Measurements from ENCODE around the gene ZFAND3.
"Not testable (repeated sequence)": the region's sequence is repeated elsewhere in the genome, so short reads cannot be mapped to it uniquely, and the experiment has no call there.

The ZFAND3 gene

GRCh38 chr6:38049861-38050397, 230.4 kb downstream of the ZFAND3 start:
- DNase-seq (ENCODE audit: low read depth) = not testable (repeated sequence)

GRCh38 chr6:38051819-38052434, 232.4 kb downstream of the ZFAND3 start:
- no peak for DNase-seq (ENCODE audit: low read depth)

- DNase-seq (ENCODE audit: low read depth) = no peak
Observed at GRCh38 chr6:38054527-38055202, 235.1 kb downstream of the ZFAND3 start.

GRCh38 chr6:38055203-38055589, 235.7 kb downstream of the ZFAND3 start:
- no peak for DNase-seq (ENCODE audit: low read depth)

- DNase-seq (ENCODE audit: low read depth) = no peak
Observed at GRCh38 chr6:38056361-38056760, 236.8 kb downstream of the ZFAND3 start.

- no peak for DNase-seq (ENCODE audit: low read depth)
Observed at GRCh38 chr6:38057994-38058393, 238.5 kb downstream of the ZFAND3 start.

GRCh38 chr6:38062066-38062465, 242.5 kb downstream of the ZFAND3 start:
- no peak for DNase-seq (ENCODE audit: low read depth)

- DNase-seq (ENCODE audit: low read depth) = no peak
Observed at GRCh38 chr6:38063973-38064372, 244.4 kb downstream of the ZFAND3 start.

- DNase-seq (ENCODE audit: low read depth) = no peak
Observed at GRCh38 chr6:38064431-38064830, 244.9 kb downstream of the ZFAND3 start.

- no peak for DNase-seq (ENCODE audit: low read depth)
Observed at GRCh38 chr6:38065734-38066305, 246.3 kb downstream of the ZFAND3 start.

- DNase-seq (ENCODE audit: low read depth) = no peak
Observed at GRCh38 chr6:38067263-38067980, 247.9 kb downstream of the ZFAND3 start.

GRCh38 chr6:38068854-38069590, 249.5 kb downstream of the ZFAND3 start:
- DNase-seq (ENCODE audit: low read depth) = no peak

GRCh38 chr6:38077488-38078030, 258.0 kb downstream of the ZFAND3 start:
- DNase-seq (ENCODE audit: low read depth) = no peak

GRCh38 chr6:38078671-38079070, 259.1 kb downstream of the ZFAND3 start:
- no peak for DNase-seq (ENCODE audit: low read depth)

- no peak for DNase-seq (ENCODE audit: low read depth)
Observed at GRCh38 chr6:38079107-38079506, 259.6 kb downstream of the ZFAND3 start.

- DNase-seq (ENCODE audit: low read depth) = no peak
Observed at GRCh38 chr6:38079537-38079936, 260.0 kb downstream of the ZFAND3 start.

GRCh38 chr6:38080360-38080759, 260.8 kb downstream of the ZFAND3 start:
- no peak for DNase-seq (ENCODE audit: low read depth)

GRCh38 chr6:38080889-38081288, 261.4 kb downstream of the ZFAND3 start:
- DNase-seq (ENCODE audit: low read depth) = no peak

- no peak for DNase-seq (ENCODE audit: low read depth)
Observed at GRCh38 chr6:38085031-38085430, 265.5 kb downstream of the ZFAND3 start.

GRCh38 chr6:38086346-38086745, 266.8 kb downstream of the ZFAND3 start:
- DNase-seq (ENCODE audit: low read depth) = no peak

GRCh38 chr6:38088010-38088409, 268.5 kb downstream of the ZFAND3 start:
- no peak for DNase-seq (ENCODE audit: low read depth)

GRCh38 chr6:38088829-38089228, 269.3 kb downstream of the ZFAND3 start:
- no peak for DNase-seq (ENCODE audit: low read depth)
